MM.1S (cell line): Measurements from ENCODE around the gene SMG7.

Experiments used
- CTCF ChIP-seq: fragments of 300-600 bp; sonication (generic); IDR thresholded peaks from 2 replicates; pipeline ENCODE4 v1.5.1; 2016; ENCODE audit warnings: antibody characterized with exemption, low read length, mixed read lengths
- EZH2 ChIP-seq: fragments of 300-600 bp; sonication (generic); optimal IDR thresholded peaks from 2 replicates; pipeline ENCODE3; 2017; ENCODE audit warnings: low read depth, mild to moderate bottlenecking, antibody characterized with exemption, low read length, mixed read lengths
- EZH2phosphoT487 ChIP-seq: fragments of 300-600 bp; sonication (generic); IDR thresholded peaks from 2 replicates; pipeline ENCODE4 v1.6.1; 2018; ENCODE audit warnings: antibody characterized with exemption, low read length

- TF ChIP-seq CTCF (no peak), EZH2 (no peak), EZH2phosphoT487 (no peak)
Observed at GRCh38 chr1:183596500-183596899, 124.2 kb downstream of the SMG7 start.
